WTC11 (cell line): ENCODE results near the gene ZNF423. TPM values are rescaled to one million over a fixed set of nuclear protein-coding genes. Genes with fewer than 3 reads are reported as not detected.

Experiments
- CBFB ChIP-seq: sonication (generic); formaldehyde crosslinking; IDR thresholded peaks from 2 replicates; pipeline ENCODE4 v1.8.1; 2022; ENCODE audit warnings: mild to moderate bottlenecking, low read depth, missing genetic modification reagents
- CREB1 ChIP-seq: sonication (generic); formaldehyde crosslinking; IDR thresholded peaks from 2 replicates; pipeline ENCODE4 v1.8.0; 2023; ENCODE audit warnings: mild to moderate bottlenecking, missing genetic modification reagents
- ETV6 ChIP-seq: sonication (generic); formaldehyde crosslinking; IDR thresholded peaks from 2 replicates; pipeline ENCODE4 v1.8.1; 2022; ENCODE audit warnings: mild to moderate bottlenecking, missing genetic modification reagents
- GRHL2 ChIP-seq: fragments of 250-450 bp; sonication (Bioruptor Pico); IDR thresholded peaks from 2 replicates; pipeline ENCODE4 v1.8.0; 2022; ENCODE audit warnings: mild to moderate bottlenecking, moderate library complexity; ENCODE audit not compliant: insufficient replicate concordance, severe bottlenecking
- KAT7 ChIP-seq: sonication (generic); formaldehyde crosslinking; IDR thresholded peaks from 2 replicates; pipeline ENCODE4 v1.8.1; 2023; ENCODE audit warnings: missing genetic modification reagents, mild to moderate bottlenecking, borderline replicate concordance
- NFATC4 ChIP-seq: fragments of 250-450 bp; sonication (Bioruptor Pico); IDR thresholded peaks from 2 replicates; pipeline ENCODE4 v1.9.0; 2021; ENCODE audit warnings: mild to moderate bottlenecking
- NR1H2 ChIP-seq: sonication (generic); formaldehyde crosslinking; IDR thresholded peaks from 2 replicates; pipeline ENCODE4 v1.9.0; 2021; ENCODE audit warnings: mild to moderate bottlenecking, moderate library complexity, missing genetic modification reagents
- PRRX2 ChIP-seq: fragments of 250-450 bp; sonication (Bioruptor Pico); IDR thresholded peaks from 2 replicates; pipeline ENCODE4 v1.8.0; 2021; ENCODE audit warnings: mild to moderate bottlenecking
- ZNF416 ChIP-seq: fragments of 250-450 bp; sonication (Bioruptor Pico); IDR thresholded peaks from 2 replicates; pipeline ENCODE4 v1.9.0; 2021; ENCODE audit warnings: mild to moderate bottlenecking, inconsistent platforms
- ZNF671 ChIP-seq: fragments of 250-450 bp; sonication (Bioruptor Pico); IDR thresholded peaks from 2 replicates; pipeline ENCODE4 v1.8.0; 2021; ENCODE audit warnings: mild to moderate bottlenecking
- total RNA-seq: library from RNA; stranded (reverse); gene quantifications from 3 replicates; pipeline ENCODE4 v1.2.3, GENCODE V29; 2021
- TF ChIP-seq, protein P1 (sequence below): sonication (generic); formaldehyde crosslinking; IDR thresholded peaks from 2 replicates; pipeline ENCODE4 v1.8.1; 2023; ENCODE audit warnings: mild to moderate bottlenecking, missing genetic modification reagents
- TF ChIP-seq, protein P2 (sequence below): sonication (generic); formaldehyde crosslinking; IDR thresholded peaks from 2 replicates; pipeline ENCODE4 v1.8.1; 2023; ENCODE audit warnings: mild to moderate bottlenecking, missing genetic modification reagents
- TF ChIP-seq, protein P3 (sequence below): sonication (generic); formaldehyde crosslinking; IDR thresholded peaks from 2 replicates; pipeline ENCODE4 v1.8.0; 2023; ENCODE audit warnings: mild to moderate bottlenecking, missing genetic modification reagents
- TF ChIP-seq, protein P4 (sequence below): sonication (generic); formaldehyde crosslinking; IDR thresholded peaks from 2 replicates; pipeline ENCODE4 v1.8.0; 2023; ENCODE audit warnings: missing genetic modification reagents, mild to moderate bottlenecking, borderline replicate concordance
- TF ChIP-seq, protein P5 (sequence below): fragments of 250-450 bp; sonication (Bioruptor Pico); IDR thresholded peaks from 2 replicates; pipeline ENCODE4 v1.9.0; 2021; ENCODE audit warnings: mild to moderate bottlenecking, borderline replicate concordance

ZNF423 gene
- total RNA-seq, 1 experiment from 2014 or later, result 38.8 TPM

DNA sequence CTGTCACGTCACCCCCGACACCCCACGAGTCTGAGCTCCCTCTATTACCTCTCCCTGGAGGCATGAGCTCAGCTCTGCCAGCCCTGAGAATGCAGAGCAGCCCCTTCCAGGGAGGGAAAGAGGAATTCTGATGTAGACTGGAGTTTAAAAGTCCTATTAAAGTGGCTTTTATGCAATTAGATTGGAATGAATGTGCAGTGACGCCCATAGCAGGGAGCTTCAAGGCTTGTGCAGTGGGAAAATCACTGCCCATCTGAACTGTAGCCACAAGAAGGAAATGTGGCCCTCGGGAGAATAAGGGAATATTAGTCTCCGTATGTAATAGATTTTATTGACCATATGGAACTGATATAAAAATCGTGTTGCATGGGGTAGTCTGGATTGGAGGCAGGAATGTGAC, 66.9 kb downstream of the ZNF423 start (continued):
- TF ChIP-seq, protein P1, sequence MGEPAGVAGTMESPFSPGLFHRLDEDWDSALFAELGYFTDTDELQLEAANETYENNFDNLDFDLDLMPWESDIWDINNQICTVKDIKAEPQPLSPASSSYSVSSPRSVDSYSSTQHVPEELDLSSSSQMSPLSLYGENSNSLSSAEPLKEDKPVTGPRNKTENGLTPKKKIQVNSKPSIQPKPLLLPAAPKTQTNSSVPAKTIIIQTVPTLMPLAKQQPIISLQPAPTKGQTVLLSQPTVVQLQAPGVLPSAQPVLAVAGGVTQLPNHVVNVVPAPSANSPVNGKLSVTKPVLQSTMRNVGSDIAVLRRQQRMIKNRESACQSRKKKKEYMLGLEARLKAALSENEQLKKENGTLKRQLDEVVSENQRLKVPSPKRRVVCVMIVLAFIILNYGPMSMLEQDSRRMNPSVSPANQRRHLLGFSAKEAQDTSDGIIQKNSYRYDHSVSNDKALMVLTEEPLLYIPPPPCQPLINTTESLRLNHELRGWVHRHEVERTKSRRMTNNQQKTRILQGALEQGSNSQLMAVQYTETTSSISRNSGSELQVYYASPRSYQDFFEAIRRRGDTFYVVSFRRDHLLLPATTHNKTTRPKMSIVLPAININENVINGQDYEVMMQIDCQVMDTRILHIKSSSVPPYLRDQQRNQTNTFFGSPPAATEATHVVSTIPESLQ (CRISPR knock-in tag), result no peak
- TF ChIP-seq, protein P2, sequence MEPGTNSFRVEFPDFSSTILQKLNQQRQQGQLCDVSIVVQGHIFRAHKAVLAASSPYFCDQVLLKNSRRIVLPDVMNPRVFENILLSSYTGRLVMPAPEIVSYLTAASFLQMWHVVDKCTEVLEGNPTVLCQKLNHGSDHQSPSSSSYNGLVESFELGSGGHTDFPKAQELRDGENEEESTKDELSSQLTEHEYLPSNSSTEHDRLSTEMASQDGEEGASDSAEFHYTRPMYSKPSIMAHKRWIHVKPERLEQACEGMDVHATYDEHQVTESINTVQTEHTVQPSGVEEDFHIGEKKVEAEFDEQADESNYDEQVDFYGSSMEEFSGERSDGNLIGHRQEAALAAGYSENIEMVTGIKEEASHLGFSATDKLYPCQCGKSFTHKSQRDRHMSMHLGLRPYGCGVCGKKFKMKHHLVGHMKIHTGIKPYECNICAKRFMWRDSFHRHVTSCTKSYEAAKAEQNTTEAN (CRISPR knock-in tag), result no peak
- TF ChIP-seq GRHL2 (CRISPR knock-in tag), result no peak
- TF ChIP-seq ZNF671 (CRISPR knock-in tag), result no peak
- no peak for TF ChIP-seq ETV6 (CRISPR knock-in tag)
- TF ChIP-seq, protein P3, sequence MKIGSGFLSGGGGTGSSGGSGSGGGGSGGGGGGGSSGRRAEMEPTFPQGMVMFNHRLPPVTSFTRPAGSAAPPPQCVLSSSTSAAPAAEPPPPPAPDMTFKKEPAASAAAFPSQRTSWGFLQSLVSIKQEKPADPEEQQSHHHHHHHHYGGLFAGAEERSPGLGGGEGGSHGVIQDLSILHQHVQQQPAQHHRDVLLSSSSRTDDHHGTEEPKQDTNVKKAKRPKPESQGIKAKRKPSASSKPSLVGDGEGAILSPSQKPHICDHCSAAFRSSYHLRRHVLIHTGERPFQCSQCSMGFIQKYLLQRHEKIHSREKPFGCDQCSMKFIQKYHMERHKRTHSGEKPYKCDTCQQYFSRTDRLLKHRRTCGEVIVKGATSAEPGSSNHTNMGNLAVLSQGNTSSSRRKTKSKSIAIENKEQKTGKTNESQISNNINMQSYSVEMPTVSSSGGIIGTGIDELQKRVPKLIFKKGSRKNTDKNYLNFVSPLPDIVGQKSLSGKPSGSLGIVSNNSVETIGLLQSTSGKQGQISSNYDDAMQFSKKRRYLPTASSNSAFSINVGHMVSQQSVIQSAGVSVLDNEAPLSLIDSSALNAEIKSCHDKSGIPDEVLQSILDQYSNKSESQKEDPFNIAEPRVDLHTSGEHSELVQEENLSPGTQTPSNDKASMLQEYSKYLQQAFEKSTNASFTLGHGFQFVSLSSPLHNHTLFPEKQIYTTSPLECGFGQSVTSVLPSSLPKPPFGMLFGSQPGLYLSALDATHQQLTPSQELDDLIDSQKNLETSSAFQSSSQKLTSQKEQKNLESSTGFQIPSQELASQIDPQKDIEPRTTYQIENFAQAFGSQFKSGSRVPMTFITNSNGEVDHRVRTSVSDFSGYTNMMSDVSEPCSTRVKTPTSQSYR (CRISPR knock-in tag), result no peak
- TF ChIP-seq, protein P4, sequence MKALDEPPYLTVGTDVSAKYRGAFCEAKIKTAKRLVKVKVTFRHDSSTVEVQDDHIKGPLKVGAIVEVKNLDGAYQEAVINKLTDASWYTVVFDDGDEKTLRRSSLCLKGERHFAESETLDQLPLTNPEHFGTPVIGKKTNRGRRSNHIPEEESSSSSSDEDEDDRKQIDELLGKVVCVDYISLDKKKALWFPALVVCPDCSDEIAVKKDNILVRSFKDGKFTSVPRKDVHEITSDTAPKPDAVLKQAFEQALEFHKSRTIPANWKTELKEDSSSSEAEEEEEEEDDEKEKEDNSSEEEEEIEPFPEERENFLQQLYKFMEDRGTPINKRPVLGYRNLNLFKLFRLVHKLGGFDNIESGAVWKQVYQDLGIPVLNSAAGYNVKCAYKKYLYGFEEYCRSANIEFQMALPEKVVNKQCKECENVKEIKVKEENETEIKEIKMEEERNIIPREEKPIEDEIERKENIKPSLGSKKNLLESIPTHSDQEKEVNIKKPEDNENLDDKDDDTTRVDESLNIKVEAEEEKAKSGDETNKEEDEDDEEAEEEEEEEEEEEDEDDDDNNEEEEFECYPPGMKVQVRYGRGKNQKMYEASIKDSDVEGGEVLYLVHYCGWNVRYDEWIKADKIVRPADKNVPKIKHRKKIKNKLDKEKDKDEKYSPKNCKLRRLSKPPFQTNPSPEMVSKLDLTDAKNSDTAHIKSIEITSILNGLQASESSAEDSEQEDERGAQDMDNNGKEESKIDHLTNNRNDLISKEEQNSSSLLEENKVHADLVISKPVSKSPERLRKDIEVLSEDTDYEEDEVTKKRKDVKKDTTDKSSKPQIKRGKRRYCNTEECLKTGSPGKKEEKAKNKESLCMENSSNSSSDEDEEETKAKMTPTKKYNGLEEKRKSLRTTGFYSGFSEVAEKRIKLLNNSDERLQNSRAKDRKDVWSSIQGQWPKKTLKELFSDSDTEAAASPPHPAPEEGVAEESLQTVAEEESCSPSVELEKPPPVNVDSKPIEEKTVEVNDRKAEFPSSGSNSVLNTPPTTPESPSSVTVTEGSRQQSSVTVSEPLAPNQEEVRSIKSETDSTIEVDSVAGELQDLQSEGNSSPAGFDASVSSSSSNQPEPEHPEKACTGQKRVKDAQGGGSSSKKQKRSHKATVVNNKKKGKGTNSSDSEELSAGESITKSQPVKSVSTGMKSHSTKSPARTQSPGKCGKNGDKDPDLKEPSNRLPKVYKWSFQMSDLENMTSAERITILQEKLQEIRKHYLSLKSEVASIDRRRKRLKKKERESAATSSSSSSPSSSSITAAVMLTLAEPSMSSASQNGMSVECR (CRISPR knock-in tag), result no peak
- no peak for TF ChIP-seq CREB1 (CRISPR knock-in tag)
- TF ChIP-seq NFATC4, result no peak
- TF ChIP-seq CBFB (CRISPR knock-in tag), result no peak
- no peak for TF ChIP-seq PRRX2 (CRISPR knock-in tag)
- no peak for TF ChIP-seq KAT7 (CRISPR knock-in tag)
- TF ChIP-seq, protein P5, sequence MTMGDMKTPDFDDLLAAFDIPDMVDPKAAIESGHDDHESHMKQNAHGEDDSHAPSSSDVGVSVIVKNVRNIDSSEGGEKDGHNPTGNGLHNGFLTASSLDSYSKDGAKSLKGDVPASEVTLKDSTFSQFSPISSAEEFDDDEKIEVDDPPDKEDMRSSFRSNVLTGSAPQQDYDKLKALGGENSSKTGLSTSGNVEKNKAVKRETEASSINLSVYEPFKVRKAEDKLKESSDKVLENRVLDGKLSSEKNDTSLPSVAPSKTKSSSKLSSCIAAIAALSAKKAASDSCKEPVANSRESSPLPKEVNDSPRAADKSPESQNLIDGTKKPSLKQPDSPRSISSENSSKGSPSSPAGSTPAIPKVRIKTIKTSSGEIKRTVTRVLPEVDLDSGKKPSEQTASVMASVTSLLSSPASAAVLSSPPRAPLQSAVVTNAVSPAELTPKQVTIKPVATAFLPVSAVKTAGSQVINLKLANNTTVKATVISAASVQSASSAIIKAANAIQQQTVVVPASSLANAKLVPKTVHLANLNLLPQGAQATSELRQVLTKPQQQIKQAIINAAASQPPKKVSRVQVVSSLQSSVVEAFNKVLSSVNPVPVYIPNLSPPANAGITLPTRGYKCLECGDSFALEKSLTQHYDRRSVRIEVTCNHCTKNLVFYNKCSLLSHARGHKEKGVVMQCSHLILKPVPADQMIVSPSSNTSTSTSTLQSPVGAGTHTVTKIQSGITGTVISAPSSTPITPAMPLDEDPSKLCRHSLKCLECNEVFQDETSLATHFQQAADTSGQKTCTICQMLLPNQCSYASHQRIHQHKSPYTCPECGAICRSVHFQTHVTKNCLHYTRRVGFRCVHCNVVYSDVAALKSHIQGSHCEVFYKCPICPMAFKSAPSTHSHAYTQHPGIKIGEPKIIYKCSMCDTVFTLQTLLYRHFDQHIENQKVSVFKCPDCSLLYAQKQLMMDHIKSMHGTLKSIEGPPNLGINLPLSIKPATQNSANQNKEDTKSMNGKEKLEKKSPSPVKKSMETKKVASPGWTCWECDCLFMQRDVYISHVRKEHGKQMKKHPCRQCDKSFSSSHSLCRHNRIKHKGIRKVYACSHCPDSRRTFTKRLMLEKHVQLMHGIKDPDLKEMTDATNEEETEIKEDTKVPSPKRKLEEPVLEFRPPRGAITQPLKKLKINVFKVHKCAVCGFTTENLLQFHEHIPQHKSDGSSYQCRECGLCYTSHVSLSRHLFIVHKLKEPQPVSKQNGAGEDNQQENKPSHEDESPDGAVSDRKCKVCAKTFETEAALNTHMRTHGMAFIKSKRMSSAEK (CRISPR knock-in tag), result no peak
- TF ChIP-seq NR1H2, result no peak
- TF ChIP-seq ZNF416, result no peak
- TF ChIP-seq, all 79 proteins: peak for 0
